PC-9 (cell line): ENCODE measurements around the gene HAX1. TPM values are rescaled to one million over a fixed set of nuclear protein-coding genes. Genes with fewer than 3 reads are reported as not detected.

Experiments
- BruUV-seq: library from RNA; stranded (reverse); fragments of 400-500 nt; replicated peaks from 2 replicates; lab custom pipeline; 2021; lab: Mats Ljungman, UMichigan
- CTCF ChIA-PET: fragments of 300-600 bp; sonication (Branson Sonifier 250); formaldehyde crosslinking; loops from one replicate; lab custom pipeline; 2022; ENCODE audit warnings: antibody characterized with exemption; lab: Charles Lee
- POLR2A ChIA-PET: fragments of 300-600 bp; sonication (Branson Sonifier 250); formaldehyde crosslinking; loops from one replicate; lab custom pipeline; 2022; ENCODE audit warnings: antibody characterized with exemption; ENCODE audit not compliant: unreplicated experiment; lab: Charles Lee
- DNase-seq, 2 experiments: peaks; one replicate each; pipeline versions ENCODE4 v3.0.0 to v3.0.0-alpha.2; 2015 to 2022; ENCODE audit warnings: mixed read lengths in 1 of 2
- H2AFZ ChIP-seq: fragments of 200-600 bp; sonication (generic); 2 replicates; pipeline ENCODE4 v1.8.1; 2017; ENCODE audit warnings: antibody characterized with exemption
- H3F3A ChIP-seq: fragments of 200-600 bp; sonication (generic); 2 replicates; pipeline ENCODE4 v1.8.1; 2017; ENCODE audit warnings: antibody characterized with exemption, mild to moderate bottlenecking, low read depth; ENCODE audit not compliant: insufficient read depth
- H3K27ac ChIP-seq: fragments of 200-600 bp; sonication (generic); 2 replicates; pipeline ENCODE4 v1.6.1; 2016; ENCODE audit warnings: mixed run types
- H3K27me3 ChIP-seq: fragments of 200-600 bp; sonication (generic); 2 replicates; pipeline ENCODE4 v1.6.1; 2016; ENCODE audit warnings: low read depth, mixed run types; ENCODE audit not compliant: insufficient read depth
- H3K36me3 ChIP-seq: fragments of 200-600 bp; sonication (generic); 2 replicates; pipeline ENCODE4 v1.6.1; 2016; ENCODE audit warnings: low read depth, mixed run types
- H3K4me1 ChIP-seq: fragments of 200-600 bp; sonication (generic); replicated peaks from 2 replicates; pipeline ENCODE4 v1.6.1; 2016; ENCODE audit warnings: mixed run types; ENCODE audit not compliant: insufficient read depth
- H3K4me2 ChIP-seq: fragments of 200-600 bp; sonication (generic); 2 replicates; pipeline ENCODE4 v1.6.1; 2017; ENCODE audit warnings: mixed run types
- H3K4me3 ChIP-seq: fragments of 200-600 bp; sonication (generic); 2 replicates; pipeline ENCODE4 v1.6.1; 2016; ENCODE audit warnings: mixed run types
- H3K79me2 ChIP-seq: fragments of 200-600 bp; sonication (generic); 2 replicates; pipeline ENCODE4 v1.6.1; 2017; ENCODE audit warnings: low read depth, mixed run types
- H3K9me2 ChIP-seq: fragments of 200-600 bp; sonication (generic); 2 replicates; pipeline ENCODE4 v1.8.1; 2017; ENCODE audit warnings: mild to moderate bottlenecking; ENCODE audit not compliant: insufficient read depth
- H3K9me3 ChIP-seq: fragments of 200-600 bp; sonication (generic); 2 replicates; pipeline ENCODE4 v1.8.1; 2016; ENCODE audit warnings: low read depth; ENCODE audit not compliant: insufficient read depth
- H4K20me1 ChIP-seq: fragments of 200-600 bp; sonication (generic); 2 replicates; pipeline ENCODE4 v1.8.1; 2017; ENCODE audit not compliant: insufficient read depth
- CTCF ChIP-seq: fragments of 200-600 bp; sonication (generic); conservative IDR thresholded peaks from 2 replicates; pipeline ENCODE4 v1.6.1; 2017; ENCODE audit warnings: mixed run types, antibody characterized with exemption, mild to moderate bottlenecking, moderate library complexity
- EZH2 ChIP-seq: fragments of 200-600 bp; sonication (generic); IDR thresholded peaks from 2 replicates; pipeline ENCODE4 v1.8.0; 2017; ENCODE audit warnings: antibody characterized with exemption, low read depth
- intact Hi-C: fragments of 100-400 bp; cut with micrococcal nuclease; formaldehyde crosslinking; loops from one replicate; pipeline ENCODE4 v1.10.0; 2022; ENCODE audit not compliant: unreplicated experiment
- total RNA-seq: library from RNA; stranded (reverse); gene quantifications from 2 replicates; pipeline ENCODE4 v1.2.3, GENCODE V29; 2021

The HAX1 gene
- total RNA-seq, 1 experiment from 2014 or later = 92.3 TPM

GRCh38 chr1:154237435-154237834 is 35.0 kb upstream of the HAX1 start:
- Histone ChIP-seq H2AFZ (no peak overlapping the region), H3K4me1 (no peaks in the 10 kb centered on the region), H3K4me2 (no peak overlapping the region), H3K4me3 (no peak overlapping the region), H3F3A (peaks cover 30% of the 10 kb centered on the region), H3K27ac (no peak overlapping the region), H3K36me3 (peaks cover 65% of the 10 kb centered on the region), H4K20me1 (peaks cover 52% of the 10 kb centered on the region), H3K9me2 (no peaks in the 10 kb centered on the region), H3K9me3 (no peaks in the 10 kb centered on the region), H3K27me3 (no peaks in the 10 kb centered on the region), H3K79me2 (peaks cover 40% of the 10 kb centered on the region)
- intact Hi-C loops = no loop called here
- no TSS peak for BruUV-seq
- CTCF ChIA-PET = no interaction called here
- DNase-seq = no peak
- POLR2A ChIA-PET = no interaction called here
- no peak for TF ChIP-seq EZH2
- TF ChIP-seq CTCF = no peak

DNA sequence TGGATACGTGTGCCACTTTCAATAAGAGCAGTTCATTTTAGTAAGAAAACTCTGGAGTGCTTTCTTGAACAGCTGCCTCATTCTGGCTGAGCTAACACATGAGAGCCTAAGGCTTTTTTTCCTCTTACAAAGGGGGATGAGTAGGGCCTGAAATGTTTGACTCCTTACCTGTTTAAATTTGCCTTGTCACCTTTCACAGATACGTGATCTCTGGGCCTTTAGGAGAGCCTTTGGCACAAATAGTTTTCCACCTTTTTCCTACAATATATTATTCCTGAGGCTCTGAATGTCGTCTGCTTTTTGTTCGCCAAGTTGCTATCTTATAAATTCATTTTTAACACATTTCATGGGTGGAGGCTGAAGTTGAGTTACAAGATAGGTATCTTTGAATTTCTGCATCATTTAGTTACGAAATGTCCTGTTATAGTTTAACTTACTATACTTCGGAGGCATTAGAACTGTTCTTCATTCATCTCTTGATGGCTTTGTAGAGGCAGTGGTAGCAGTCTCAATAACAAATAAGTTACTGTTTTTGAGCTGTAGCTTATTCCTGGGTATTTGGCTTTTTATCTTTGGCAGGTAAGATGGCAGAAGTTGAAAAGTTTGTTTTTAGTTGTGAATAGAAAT is 34.4 kb upstream of the HAX1 start:
- no peak for DNase-seq
- ChIA-PET POLR2A (no interaction called here), CTCF (no interaction called here)
- no peak for TF ChIP-seq EZH2
- TF ChIP-seq CTCF = no peak
- Histone ChIP-seq H3K27me3 (no peaks in the 10 kb centered on the region), H3K79me2 (peaks cover 40% of the 10 kb centered on the region), H3K4me1 (no peaks in the 10 kb centered on the region), H3K27ac (no peak overlapping the region), H2AFZ (no peak overlapping the region), H3K4me2 (no peak overlapping the region), H4K20me1 (peaks cover 51% of the 10 kb centered on the region), H3F3A (peaks cover 35% of the 10 kb centered on the region), H3K36me3 (peaks cover 71% of the 10 kb centered on the region), H3K9me3 (no peaks in the 10 kb centered on the region), H3K4me3 (no peak overlapping the region), H3K9me2 (no peaks in the 10 kb centered on the region)
- intact Hi-C loops = no loop called here
- no TSS peak for BruUV-seq

DNA sequence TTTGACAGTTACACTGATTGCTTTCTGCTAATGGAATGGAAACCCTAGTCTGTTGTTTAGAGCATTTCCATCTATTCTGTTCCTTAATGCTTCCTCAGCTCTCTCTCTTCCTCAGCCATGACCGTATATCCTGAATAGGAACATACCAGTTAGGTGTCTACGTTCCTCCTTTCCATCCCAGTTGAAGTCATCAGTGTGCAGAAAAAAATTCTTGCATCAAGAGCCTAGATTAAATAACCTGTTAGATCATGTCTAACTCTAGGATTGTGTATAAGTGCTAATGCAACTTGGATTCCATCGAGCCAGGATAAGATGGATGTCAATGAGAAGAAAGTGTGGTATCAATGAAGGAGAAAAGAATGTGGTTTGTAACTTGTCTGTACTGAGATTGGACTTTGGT is 32.9 kb upstream of the HAX1 start:
- TF ChIP-seq CTCF = no peak
- no peak for TF ChIP-seq EZH2
- H3K79me2 ChIP-seq = peaks cover 36% of the 10 kb centered on the region

More for the DNA sequence above, 32.9 kb upstream of the HAX1 start:
- peaks cover 35% of the 10 kb centered on the region for H3F3A ChIP-seq
- no peak overlapping the region for H3K4me2 ChIP-seq
- no TSS peak for BruUV-seq
- no peak overlapping the region for H3K4me3 ChIP-seq
- H3K27me3 ChIP-seq = no peaks in the 10 kb centered on the region
- H3K27ac ChIP-seq = no peak overlapping the region; the same call in 1 of the 2 replicates
- no peak overlapping the region for H2AFZ ChIP-seq
- CTCF ChIA-PET = no interaction called here
- DNase-seq = no peak
- peaks cover 84% of the 10 kb centered on the region for H3K36me3 ChIP-seq
- no peaks in the 10 kb centered on the region for H3K9me3 ChIP-seq
- H3K9me2 ChIP-seq = no peaks in the 10 kb centered on the region
- peaks cover 51% of the 10 kb centered on the region for H4K20me1 ChIP-seq
- intact Hi-C loops = no loop called here
- POLR2A ChIA-PET = interaction anchor here (0.7 kb wide), 1 partner anchor 1793 kb away, joined by 4 read pairs; no protein-coding TSS in a partner anchor
- no peaks in the 10 kb centered on the region for H3K4me1 ChIP-seq
